Ascending aorta (tissue), 2 donors: ENCODE measurements around the gene CRX. TPM values are rescaled to one million over a fixed set of nuclear protein-coding genes. Genes with fewer than 3 reads are reported as not detected.
"Not testable (repeated sequence)": the region's sequence is repeated elsewhere in the genome, so short reads cannot be mapped to it uniquely, and the experiment has no call there.

Experiments used
- DNase-seq, 2 donors: peaks; one replicate each; pipeline ENCODE4 v3.0.0-alpha.2; 2019; ENCODE audit warnings: low spot score in 2 of 2
- H3K27ac ChIP-seq, 2 donors: fragments of 200-600 bp; sonication (generic); one replicate each; pipeline ENCODE4 v1.5.1; 2016 to 2017; ENCODE audit warnings: mild to moderate bottlenecking in 1 of 2
- H3K27me3 ChIP-seq: fragments of 200-600 bp; sonication (generic); one replicate; pipeline ENCODE4 v1.5.1; 2017
- H3K36me3 ChIP-seq, 2 donors: fragments of 200-600 bp; sonication (generic); one replicate each; pipeline ENCODE4 v1.5.1; 2016
- H3K4me1 ChIP-seq, 2 donors: fragments of 200-600 bp; sonication (generic); one replicate each; pipeline ENCODE4 v1.5.1; 2016 to 2017; ENCODE audit warnings: mild to moderate bottlenecking in 1 of 2
- H3K4me3 ChIP-seq, 2 donors: fragments of 200-600 bp; sonication (generic); one replicate each; pipeline ENCODE4 v1.5.1; 2016 to 2017; ENCODE audit warnings: mild to moderate bottlenecking in 1 of 2
- H3K9me3 ChIP-seq, 2 donors: fragments of 200-600 bp; sonication (generic); one replicate each; pipeline ENCODE4 v1.5.1; 2016
- CTCF ChIP-seq, 3 experiments: fragments of 200-600 bp in 2 of 3; fragments of 450-650 bp in 1 of 3; sonication (generic) in 2 of 3; IDR thresholded peaks; one replicate each; pipeline ENCODE4 v1.5.1; 2016 to 2019; ENCODE audit warnings: antibody characterized with exemption in 3 of 3, mild to moderate bottlenecking in 1 of 3, moderate library complexity in 1 of 3
- intact Hi-C: fragments of 100-400 bp; cut with DNase I; formaldehyde crosslinking; loops from one replicate; pipeline ENCODE4 v1.15.1; 2023
- total RNA-seq: library from RNA; depleted of rRNA; stranded (reverse); fragments of >200 nt; gene quantifications from one replicate; pipeline ENCODE4 v1.1.0, GENCODE V29; 2016

CRX gene
- total RNA-seq, 1 donor from 2014 or later: not detected

GRCh38 chr19:47779524-47780214, 42.1 kb upstream of the CRX start:
- Histone ChIP-seq H3K36me3 (peaks cover 33 to 39% of the 10 kb centered on the region in 2 donors), H3K4me1 (peaks cover 18 to 30% of the 10 kb centered on the region in 2 donors), H3K27ac (peak overlapping the region; percentile 97 to 98), H3K27me3 (no peaks in the 10 kb centered on the region), H3K4me3 (peak overlapping the region; percentile 81 to 94), H3K9me3 (no peaks in the 10 kb centered on the region)
- intact Hi-C loops: loop anchor here (2.0 kb wide), 1 partner anchor 35 kb away; the partner anchor contains the start of gene NOP53
- peak; percentile 45 to 84 for DNase-seq
- no peak for TF ChIP-seq CTCF (IDR thresholded peaks at IDR 0.05)

- Histone ChIP-seq H3K27ac (peak overlapping the region; percentile 97 to 98), H3K4me3 (peak overlapping the region; percentile 81 to 94), H3K36me3 (peaks cover 38 to 44% of the 10 kb centered on the region in 2 donors), H3K27me3 (no peaks in the 10 kb centered on the region), H3K9me3 (no peaks in the 10 kb centered on the region), H3K4me1 (peaks cover 18 to 30% of the 10 kb centered on the region in 2 donors)
- no peak for DNase-seq
- no peak for TF ChIP-seq CTCF (IDR thresholded peaks at IDR 0.05)
- intact Hi-C loops: no loop called here
Measured at GRCh38 chr19:47780215-47780551, 41.6 kb upstream of the CRX start.

GRCh38 chr19:47781590-47782262, 40.0 kb upstream of the CRX start:
- DNase-seq: peak in 1 of 2 donors; percentile 72

GRCh38 chr19:47786566-47786965, 35.2 kb upstream of the CRX start:
- Histone ChIP-seq H3K4me3 (no peak overlapping the region), H3K36me3 (peaks cover 39 to 55% of the 10 kb centered on the region in 2 donors), H3K9me3 (no peaks in the 10 kb centered on the region), H3K4me1 (peaks cover 6 to 24% of the 10 kb centered on the region in 2 donors), H3K27ac (no peak overlapping the region), H3K27me3 (no peaks in the 10 kb centered on the region)
- TF ChIP-seq CTCF (IDR thresholded peaks at IDR 0.05): no peak
- intact Hi-C loops: no loop called here
- DNase-seq: no peak

More at GRCh38 chr19:47781590-47782262, 40.0 kb upstream of the CRX start:
- TF ChIP-seq CTCF (IDR thresholded peaks at IDR 0.05): no peak
- Histone ChIP-seq H3K4me1 (peaks cover 18 to 31% of the 10 kb centered on the region in 2 donors), H3K36me3 (peaks cover 47 to 54% of the 10 kb centered on the region in 2 donors), H3K27me3 (no peaks in the 10 kb centered on the region), H3K4me3 (peak overlapping the region in 1 of 2 donors; percentile 94), H3K9me3 (no peaks in the 10 kb centered on the region), H3K27ac (peak overlapping the region; percentile 64 to 97)
- intact Hi-C loops: no loop called here

GRCh38 chr19:47787307-47787706, 34.4 kb upstream of the CRX start:
- Histone ChIP-seq H3K36me3 (peaks cover 36 to 49% of the 10 kb centered on the region in 2 donors), H3K4me1 (peaks cover 3 to 19% of the 10 kb centered on the region in 2 donors)
- H3K4me3 ChIP-seq, H3K9me3 ChIP-seq, intact Hi-C loops, DNase-seq, H3K27ac ChIP-seq, H3K27me3 ChIP-seq: not testable (repeated sequence)

- H3K27ac ChIP-seq, DNase-seq, H3K4me3 ChIP-seq, H3K9me3 ChIP-seq, H3K27me3 ChIP-seq: not testable (repeated sequence)
- H3K4me1 ChIP-seq: peaks cover 3 to 14% of the 10 kb centered on the region in 2 donors
- intact Hi-C loops: loop anchor here (2.0 kb wide), 1 partner anchor 77 kb away; the partner anchor contains the start of gene EHD2
- H3K36me3 ChIP-seq: peaks cover 13 to 24% of the 10 kb centered on the region in 2 donors
Measured at GRCh38 chr19:47789811-47790210, 31.9 kb upstream of the CRX start.
